ENCODE measurements around the gene TENM4.

Gene TENM4

DNA sequence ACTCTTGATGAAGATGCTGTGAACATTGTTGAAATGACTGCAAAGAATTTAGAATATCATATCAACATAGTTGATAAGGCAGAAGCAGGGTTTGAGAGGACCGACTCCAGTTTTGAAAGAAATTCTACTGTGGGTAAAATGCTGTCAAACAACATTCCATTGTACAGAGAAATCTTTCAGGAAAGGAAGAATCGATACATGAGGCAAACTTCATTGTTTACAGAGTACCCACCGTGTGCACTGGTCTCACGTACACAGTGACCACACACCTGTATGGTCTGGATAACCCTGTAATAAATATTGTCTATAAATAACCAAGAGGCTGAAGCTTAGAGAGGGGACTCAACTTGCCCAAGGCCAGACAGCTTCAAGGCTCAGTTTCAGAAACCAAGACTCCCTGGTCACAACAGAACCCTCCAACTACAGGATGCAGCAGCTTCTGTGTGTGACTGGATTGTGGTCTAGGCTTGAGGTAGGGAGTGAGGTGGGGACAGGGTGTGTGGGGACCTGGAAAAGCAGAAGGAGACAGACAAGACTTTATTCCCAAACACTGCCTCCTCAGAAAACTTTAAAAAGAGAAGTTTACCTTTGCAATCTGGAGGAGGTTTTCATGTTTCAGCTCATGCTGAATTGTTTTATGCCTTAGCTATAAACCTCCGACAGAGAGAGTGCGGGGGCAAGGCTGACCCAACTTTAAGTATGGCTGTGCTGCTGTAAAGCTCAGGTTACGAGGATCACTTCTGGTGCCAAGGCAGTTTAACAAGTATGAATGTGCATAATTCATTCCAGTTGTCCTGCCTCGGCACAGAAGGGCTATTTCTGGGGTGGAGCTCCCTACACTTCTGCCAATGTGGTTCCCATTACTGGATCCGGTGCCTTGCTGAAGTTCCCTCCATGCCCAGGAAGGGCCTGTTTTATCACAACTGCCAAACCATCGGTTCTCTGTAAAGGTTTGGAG, 493.6 kb downstream of the TENM4 start:
- no peak for DNase-seq (ENCODE audit: low read depth, low spot score)
- H3K4me3 ChIP-seq (ENCODE audit: low read depth, low read length), result no peak overlapping the region
- POLR2A ChIA-PET, result no interaction called here
- CTCF ChIA-PET, result no interaction called here
- TF ChIP-seq, protein P1, sequence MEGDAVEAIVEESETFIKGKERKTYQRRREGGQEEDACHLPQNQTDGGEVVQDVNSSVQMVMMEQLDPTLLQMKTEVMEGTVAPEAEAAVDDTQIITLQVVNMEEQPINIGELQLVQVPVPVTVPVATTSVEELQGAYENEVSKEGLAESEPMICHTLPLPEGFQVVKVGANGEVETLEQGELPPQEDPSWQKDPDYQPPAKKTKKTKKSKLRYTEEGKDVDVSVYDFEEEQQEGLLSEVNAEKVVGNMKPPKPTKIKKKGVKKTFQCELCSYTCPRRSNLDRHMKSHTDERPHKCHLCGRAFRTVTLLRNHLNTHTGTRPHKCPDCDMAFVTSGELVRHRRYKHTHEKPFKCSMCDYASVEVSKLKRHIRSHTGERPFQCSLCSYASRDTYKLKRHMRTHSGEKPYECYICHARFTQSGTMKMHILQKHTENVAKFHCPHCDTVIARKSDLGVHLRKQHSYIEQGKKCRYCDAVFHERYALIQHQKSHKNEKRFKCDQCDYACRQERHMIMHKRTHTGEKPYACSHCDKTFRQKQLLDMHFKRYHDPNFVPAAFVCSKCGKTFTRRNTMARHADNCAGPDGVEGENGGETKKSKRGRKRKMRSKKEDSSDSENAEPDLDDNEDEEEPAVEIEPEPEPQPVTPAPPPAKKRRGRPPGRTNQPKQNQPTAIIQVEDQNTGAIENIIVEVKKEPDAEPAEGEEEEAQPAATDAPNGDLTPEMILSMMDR (IDR thresholded peaks at IDR 0.05; ENCODE audit: insufficient read depth, low read length, missing control alignments), result no peak

GRCh38 chr11:78943841-78944240, 497.0 kb downstream of the TENM4 start:
- TF ChIP-seq, protein P1 (IDR thresholded peaks at IDR 0.05; ENCODE audit: insufficient read depth, low read length, missing control alignments), result no peak
- no peak overlapping the region for H3K4me3 ChIP-seq (ENCODE audit: low read depth, low read length)
- ChIA-PET CTCF (no interaction called here), POLR2A (no interaction called here)
- DNase-seq (ENCODE audit: low read depth, low spot score), result no peak

- no peak overlapping the region for H3K4me3 ChIP-seq (ENCODE audit: low read depth, low read length)
- ChIA-PET CTCF (no interaction called here), POLR2A (no interaction called here)
- DNase-seq (ENCODE audit: low read depth, low spot score), result no peak
- TF ChIP-seq, protein P1 (IDR thresholded peaks at IDR 0.05; ENCODE audit: insufficient read depth, low read length, missing control alignments), result no peak
Observed at GRCh38 chr11:78943154-78943553, 497.7 kb downstream of the TENM4 start.

- CTCF ChIA-PET, result no interaction called here
- DNase-seq (ENCODE audit: low read depth, low spot score), result no peak
- POLR2A ChIA-PET, result no interaction called here
- H3K4me3 ChIP-seq (ENCODE audit: low read depth, low read length), result no peak overlapping the region
- TF ChIP-seq, protein P1 (IDR thresholded peaks at IDR 0.05; ENCODE audit: insufficient read depth, low read length, missing control alignments), result no peak
Observed at GRCh38 chr11:78941226-78941851, 499.5 kb downstream of the TENM4 start.

GRCh38 chr11:78940500-78941225, 500.2 kb downstream of the TENM4 start:
- no peak for DNase-seq (ENCODE audit: low read depth, low spot score)
- POLR2A ChIA-PET, result no interaction called here
- TF ChIP-seq, protein P1 (IDR thresholded peaks at IDR 0.05; ENCODE audit: insufficient read depth, low read length, missing control alignments), result no peak
- CTCF ChIA-PET, result interaction anchor here (0.9 kb wide), 1 partner anchor 52 kb away, joined by 3 read pairs; no protein-coding TSS in a partner anchor
- H3K4me3 ChIP-seq (ENCODE audit: low read depth, low read length), result no peak overlapping the region

DNA sequence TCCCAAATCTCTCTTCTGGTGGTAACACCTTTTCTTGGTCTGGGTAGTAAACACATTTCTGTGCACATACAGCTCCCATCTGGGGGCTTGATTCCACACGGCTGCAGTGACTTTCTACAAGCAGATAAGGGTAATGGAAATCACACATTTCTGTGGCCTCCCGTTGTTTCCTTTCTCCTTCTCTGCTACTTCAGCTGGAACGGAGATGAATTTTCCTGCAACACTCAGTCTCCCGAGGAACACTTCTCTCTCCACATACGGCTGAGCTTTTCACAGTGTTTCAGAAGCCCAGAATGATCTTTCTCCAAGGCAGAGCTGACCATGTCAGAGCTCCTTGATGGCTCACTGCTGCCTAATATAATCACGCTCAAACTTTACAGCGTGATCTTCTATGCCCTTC, 501.9 kb downstream of the TENM4 start:
- ChIA-PET POLR2A (no interaction called here), CTCF (interaction anchor here (1.2 to 2.0 kb wide), 2 partner anchors 11 to 140 kb away, joined by 3 to 6 read pairs; no protein-coding TSS in a partner anchor)
- no peak for DNase-seq (ENCODE audit: low read depth, low spot score)
- H3K4me3 ChIP-seq (ENCODE audit: low read depth, low read length), result no peak overlapping the region
- TF ChIP-seq, protein P1 (IDR thresholded peaks at IDR 0.05; ENCODE audit: insufficient read depth, low read length, missing control alignments), result no peak
